Measurements from ENCODE around the gene IFNL3.

Gene IFNL3

DNA sequence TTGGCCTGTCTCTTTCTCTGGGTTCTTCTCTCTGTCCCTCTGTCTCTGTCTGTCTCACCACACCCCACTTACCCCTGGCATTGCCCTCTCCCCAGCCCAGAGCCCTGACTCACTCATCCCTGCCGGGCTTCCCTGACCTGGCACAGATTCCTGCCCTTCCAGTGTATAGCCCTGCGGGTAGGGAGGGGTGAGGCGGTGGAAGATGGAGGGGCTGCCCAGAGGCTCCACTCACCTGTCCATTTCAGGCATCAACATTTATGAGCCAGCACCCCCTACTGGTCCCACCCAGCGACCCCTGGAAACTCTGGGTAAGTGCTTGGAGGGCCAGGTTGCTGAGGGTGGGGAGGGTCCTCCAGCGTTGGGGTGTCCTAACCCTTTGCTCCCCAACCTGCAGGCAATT, 47.0 kb downstream of the IFNL3 start:
- Histone ChIP-seq H3K79me2 (ENCODE audit: insufficient read depth, low read length) (no peaks in the 10 kb centered on the region), H3K4me3 (ENCODE audit: low read length, poor library complexity, severe bottlenecking) (no peak overlapping the region), H3K9me3 (ENCODE audit: insufficient read depth, low read depth, low read length) (no peaks in the 10 kb centered on the region), H3K36me3 (ENCODE audit: insufficient read depth, low read length) (no peaks in the 10 kb centered on the region), H2AFZ (ENCODE audit: low read length) (no peak overlapping the region), H3K4me2 (ENCODE audit: low read depth, low read length, poor library complexity, severe bottlenecking) (no peak overlapping the region), H3F3A (ENCODE audit: low read depth) (no peaks in the 10 kb centered on the region), H3K4me1 (ENCODE audit: insufficient read depth, low read length, poor library complexity, severe bottlenecking) (peaks cover 5% of the 10 kb centered on the region), H4K20me1 (ENCODE audit: insufficient read depth, low read length, poor library complexity, severe bottlenecking) (no peaks in the 10 kb centered on the region), H3K9ac (ENCODE audit: low read depth, low read length, poor library complexity, severe bottlenecking) (no peak overlapping the region), H3K27me3 (ENCODE audit: insufficient read depth, low read length, poor library complexity, severe bottlenecking) (no peaks in the 10 kb centered on the region), H3K9me2 (replicated peaks; ENCODE audit: low read depth, low read length) (no peaks in the 10 kb centered on the region)
- no peak for TF ChIP-seq EZH2phosphoT487 (IDR thresholded peaks at IDR 0.05; ENCODE audit: borderline replicate concordance)
- TF ChIP-seq, protein P1, sequence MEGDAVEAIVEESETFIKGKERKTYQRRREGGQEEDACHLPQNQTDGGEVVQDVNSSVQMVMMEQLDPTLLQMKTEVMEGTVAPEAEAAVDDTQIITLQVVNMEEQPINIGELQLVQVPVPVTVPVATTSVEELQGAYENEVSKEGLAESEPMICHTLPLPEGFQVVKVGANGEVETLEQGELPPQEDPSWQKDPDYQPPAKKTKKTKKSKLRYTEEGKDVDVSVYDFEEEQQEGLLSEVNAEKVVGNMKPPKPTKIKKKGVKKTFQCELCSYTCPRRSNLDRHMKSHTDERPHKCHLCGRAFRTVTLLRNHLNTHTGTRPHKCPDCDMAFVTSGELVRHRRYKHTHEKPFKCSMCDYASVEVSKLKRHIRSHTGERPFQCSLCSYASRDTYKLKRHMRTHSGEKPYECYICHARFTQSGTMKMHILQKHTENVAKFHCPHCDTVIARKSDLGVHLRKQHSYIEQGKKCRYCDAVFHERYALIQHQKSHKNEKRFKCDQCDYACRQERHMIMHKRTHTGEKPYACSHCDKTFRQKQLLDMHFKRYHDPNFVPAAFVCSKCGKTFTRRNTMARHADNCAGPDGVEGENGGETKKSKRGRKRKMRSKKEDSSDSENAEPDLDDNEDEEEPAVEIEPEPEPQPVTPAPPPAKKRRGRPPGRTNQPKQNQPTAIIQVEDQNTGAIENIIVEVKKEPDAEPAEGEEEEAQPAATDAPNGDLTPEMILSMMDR (conservative IDR thresholded peaks at IDR 0.05; ENCODE audit: low read length): peak; percentile 45

DNA sequence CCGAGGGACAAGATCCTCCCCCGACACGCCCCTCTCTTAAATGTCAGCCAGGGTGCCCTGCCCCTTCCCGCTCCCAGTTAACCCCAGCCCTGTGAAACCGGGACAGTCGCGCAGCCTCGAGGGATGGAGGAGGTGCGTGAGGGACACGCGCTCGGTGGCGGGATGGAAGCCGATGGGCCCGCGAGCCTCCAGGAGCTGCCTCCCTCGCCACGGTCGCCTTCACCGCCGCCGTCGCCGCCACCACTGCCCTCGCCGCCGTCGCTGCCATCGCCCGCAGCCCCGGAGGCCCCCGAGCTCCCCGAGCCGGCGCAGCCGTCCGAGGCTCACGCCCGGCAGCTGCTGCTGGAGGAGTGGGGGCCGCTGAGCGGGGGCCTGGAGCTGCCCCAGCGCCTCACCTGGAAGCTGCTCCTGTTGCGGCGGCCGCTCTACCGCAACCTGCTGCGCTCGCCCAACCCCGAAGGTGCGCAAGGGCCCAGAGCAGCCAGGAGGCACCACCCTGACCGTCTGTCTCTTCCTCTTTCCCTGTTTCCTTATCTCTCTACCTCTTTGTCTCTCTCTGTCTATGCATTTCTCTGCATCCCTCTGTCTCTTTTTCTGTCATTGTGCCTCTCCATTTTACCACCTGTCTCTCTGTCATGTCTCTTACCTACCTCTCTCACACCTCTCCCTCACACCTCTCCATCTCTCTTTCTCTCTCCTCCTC, 47.8 kb downstream of the IFNL3 start, which contains the start of gene NCCRP1:
Gene NCCRP1, plus strand, starts transcription at position 105 of the 703 bp plus-strand sequence. Its CDS starts 19 bp downstream, at position 124.
- Histone ChIP-seq H3K36me3 (ENCODE audit: insufficient read depth, low read length) (no peaks in the 10 kb centered on the region), H3K9ac (ENCODE audit: low read depth, low read length, poor library complexity, severe bottlenecking) (no peak within 1 kb of the TSS), H3K9me2 (replicated peaks; ENCODE audit: low read depth, low read length) (no peaks in the 10 kb centered on the region), H3K27me3 (ENCODE audit: insufficient read depth, low read length, poor library complexity, severe bottlenecking) (no peaks in the 10 kb centered on the region), H3K4me2 (ENCODE audit: low read depth, low read length, poor library complexity, severe bottlenecking) (no peak within 1 kb of the TSS), H3K79me2 (ENCODE audit: insufficient read depth, low read length) (no peaks in the 10 kb centered on the region), H3K9me3 (ENCODE audit: insufficient read depth, low read depth, low read length) (no peaks in the 10 kb centered on the region), H3K4me1 (ENCODE audit: insufficient read depth, low read length, poor library complexity, severe bottlenecking) (peaks cover 5% of the 10 kb centered on the region), H3F3A (ENCODE audit: low read depth) (no peaks in the 10 kb centered on the region), H2AFZ (ENCODE audit: low read length) (no peak within 1 kb of the TSS), H3K4me3 (ENCODE audit: low read length, poor library complexity, severe bottlenecking) (no peak within 1 kb of the TSS), H4K20me1 (ENCODE audit: insufficient read depth, low read length, poor library complexity, severe bottlenecking) (no peaks in the 10 kb centered on the region)
- TF ChIP-seq EZH2phosphoT487 (IDR thresholded peaks at IDR 0.05; ENCODE audit: borderline replicate concordance): no peak
- TF ChIP-seq, protein P1 (conservative IDR thresholded peaks at IDR 0.05; ENCODE audit: low read length): no peak

DNA sequence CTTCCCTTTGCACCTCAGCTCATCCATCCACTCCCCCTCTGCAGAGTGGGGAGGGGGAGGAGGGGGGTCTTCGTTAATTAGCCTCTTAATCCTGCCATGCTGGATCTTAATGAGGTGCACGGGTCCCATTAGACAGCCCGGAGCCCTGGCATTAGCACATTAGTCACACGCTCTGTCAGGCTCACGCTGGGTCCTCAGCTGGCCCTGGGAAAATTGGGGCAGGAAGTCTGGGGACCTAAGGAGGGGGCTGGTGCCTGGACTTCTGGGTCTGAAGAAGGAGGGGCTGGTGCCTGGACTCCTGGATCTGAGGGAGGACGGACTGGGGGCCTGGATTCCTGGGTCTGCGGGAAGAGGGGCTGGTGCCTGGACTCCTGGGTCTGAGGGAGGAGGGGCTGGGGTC, 48.5 kb downstream of the IFNL3 start:
- Histone ChIP-seq H3F3A (ENCODE audit: low read depth) (no peaks in the 10 kb centered on the region), H3K27me3 (ENCODE audit: insufficient read depth, low read length, poor library complexity, severe bottlenecking) (no peaks in the 10 kb centered on the region), H3K36me3 (ENCODE audit: insufficient read depth, low read length) (no peaks in the 10 kb centered on the region), H3K9me2 (replicated peaks; ENCODE audit: low read depth, low read length) (no peaks in the 10 kb centered on the region), H3K9me3 (ENCODE audit: insufficient read depth, low read depth, low read length) (no peaks in the 10 kb centered on the region), H3K4me2 (ENCODE audit: low read depth, low read length, poor library complexity, severe bottlenecking) (no peak overlapping the region), H4K20me1 (ENCODE audit: insufficient read depth, low read length, poor library complexity, severe bottlenecking) (no peaks in the 10 kb centered on the region), H3K4me3 (ENCODE audit: low read length, poor library complexity, severe bottlenecking) (no peak overlapping the region), H3K9ac (ENCODE audit: low read depth, low read length, poor library complexity, severe bottlenecking) (no peak overlapping the region), H3K4me1 (ENCODE audit: insufficient read depth, low read length, poor library complexity, severe bottlenecking) (peaks cover 5% of the 10 kb centered on the region), H2AFZ (ENCODE audit: low read length) (no peak overlapping the region), H3K79me2 (ENCODE audit: insufficient read depth, low read length) (no peaks in the 10 kb centered on the region)
- TF ChIP-seq EZH2phosphoT487 (IDR thresholded peaks at IDR 0.05; ENCODE audit: borderline replicate concordance): no peak
- TF ChIP-seq, protein P1 (conservative IDR thresholded peaks at IDR 0.05; ENCODE audit: low read length): no peak
